Naive thymus-derived CD8-positive, alpha-beta T cell (primary cell): Measurements from ENCODE around the gene RSPH9. TPM values are rescaled to one million over a fixed set of nuclear protein-coding genes. Genes with fewer than 3 reads are reported as not detected.
"Not testable (repeated sequence)": the region's sequence is repeated elsewhere in the genome, so short reads cannot be mapped to it uniquely, and the experiment has no call there.

ENCODE experiments used
- ATAC-seq, 2 donors: fragments of 150-1000 bp; cut with Tn5 transposase in 1 of 2; sonication (Bioruptor Pico), chemical (Tn5 transposase) in 1 of 2; 1 replicate in 1 of 2; 2 replicates in 1 of 2; pipeline ENCODE4 v1.10.0; 2021; ENCODE audit warnings: mild to moderate bottlenecking in 2 of 2, moderate library complexity in 2 of 2
- POLR2A ChIA-PET: fragments of 350-600 bp; sonication (Branson Sonifier 250); formaldehyde crosslinking; loops from one replicate; lab custom pipeline; 2021; ENCODE audit warnings: antibody characterized with exemption; lab: Charles Lee
- DNase-seq, 10 donors: peaks; one replicate each; pipeline versions ENCODE4 v3.0.0 to v3.0.0-alpha.2; 2020 to 2022
- H3K27ac Mint-ChIP-seq, 10 donors: one replicate each; pipeline ENCODE4 v1.8.0; 2020 to 2022; ENCODE audit warnings: mild to moderate bottlenecking in 10 of 10, mixed read lengths in 10 of 10, moderate library complexity in 4 of 10, inconsistent platforms in 1 of 10
- H3K27me3 Mint-ChIP-seq, 5 donors: one replicate each; pipeline ENCODE4 v1.8.0; 2021 to 2022; ENCODE audit warnings: mixed read lengths in 5 of 5
- H3K36me3 Mint-ChIP-seq, 3 donors: one replicate each; pipeline ENCODE4 v1.8.0; 2020 to 2022; ENCODE audit warnings: mixed read lengths in 3 of 3, mild to moderate bottlenecking in 2 of 3, inconsistent platforms in 1 of 3
- H3K4me1 Mint-ChIP-seq, 4 donors: one replicate each; pipeline ENCODE4 v1.8.0; 2021 to 2022; ENCODE audit warnings: mixed read lengths in 4 of 4
- H3K4me3 Mint-ChIP-seq, 10 donors: one replicate each; pipeline ENCODE4 v1.8.0; 2020 to 2022; ENCODE audit warnings: mild to moderate bottlenecking in 10 of 10, mixed read lengths in 10 of 10, moderate library complexity in 6 of 10, inconsistent platforms in 1 of 10
- H3K9me3 Mint-ChIP-seq, 9 donors: one replicate each; pipeline ENCODE4 v1.8.0; 2020 to 2022; ENCODE audit warnings: mixed read lengths in 9 of 9, mild to moderate bottlenecking in 3 of 9, inconsistent platforms in 1 of 9, moderate library complexity in 1 of 9
- polyA plus RNA-seq, 3 donors: library from polyadenylated mRNA; unstranded; fragments of 300-500 nt; fragmentation: Illumina TruSeq; gene quantifications; one replicate each; pipeline ENCODE4 v1.2.3, GENCODE V29; 2021
- total RNA-seq, 8 experiments: library from RNA in 2 of 8; stranded (reverse) in 2 of 8; gene quantifications; one replicate each; pipeline ENCODE4 v1.2.3 and lab custom pipeline; 2021 to 2026

RSPH9 gene
- total and polyA plus RNA-seq, 5 experiments from 2014 or later = 0.44 to 1.1 (median 0.86) TPM; not detected in 2

- H3K27ac Mint-ChIP-seq = no peak overlapping the region
- H3K4me3 Mint-ChIP-seq = no peak overlapping the region
- POLR2A ChIA-PET = no interaction called here
- no peaks in the 10 kb centered on the region for H3K4me1 Mint-ChIP-seq
- peaks cover 0 to 2% (median 0%) of the 10 kb centered on the region in 9 donors for H3K9me3 Mint-ChIP-seq
- H3K27me3 Mint-ChIP-seq = peaks cover 0 to 5% (median 0%) of the 10 kb centered on the region in 5 donors
- ATAC-seq (no peak), DNase-seq (no peak)
- H3K36me3 Mint-ChIP-seq = peaks cover 0 to 5% (median 0%) of the 10 kb centered on the region in 3 donors
These were observed 13.3 kb downstream of the RSPH9 start for GRCh38 chr6:43658161-43658560.

GRCh38 chr6:43662948-43663347, 18.1 kb downstream of the RSPH9 start:
- H3K9me3 Mint-ChIP-seq, H3K36me3 Mint-ChIP-seq, ATAC-seq, DNase-seq, H3K27ac Mint-ChIP-seq, POLR2A ChIA-PET, H3K4me3 Mint-ChIP-seq, H3K27me3 Mint-ChIP-seq: not testable (repeated sequence)
- H3K4me1 Mint-ChIP-seq = peaks cover 3 to 13% (median 11%) of the 10 kb centered on the region in 4 donors

- no peak overlapping the region for H3K27ac Mint-ChIP-seq
- H3K36me3 Mint-ChIP-seq = peaks cover 0 to 5% (median 3%) of the 10 kb centered on the region in 3 donors
- H3K27me3 Mint-ChIP-seq = peaks cover 0 to 5% (median 0%) of the 10 kb centered on the region in 5 donors
- H3K9me3 Mint-ChIP-seq = peaks cover 0 to 2% (median 0%) of the 10 kb centered on the region in 9 donors
- H3K4me3 Mint-ChIP-seq = no peak overlapping the region
- DNase-seq = no peak
- POLR2A ChIA-PET = interaction anchor here (0.5 kb wide), 1 partner anchor 1913 kb away, joined by 4 read pairs; no protein-coding TSS in a partner anchor
- no peak for ATAC-seq
- peaks cover 3 to 22% (median 15%) of the 10 kb centered on the region in 4 donors for H3K4me1 Mint-ChIP-seq
These were observed 20.5 kb downstream of the RSPH9 start for GRCh38 chr6:43665376-43665775.

GRCh38 chr6:43666196-43666920, 21.5 kb downstream of the RSPH9 start:
- Mint-ChIP-seq H3K36me3 (peaks cover 0 to 12% (median 0%) of the 10 kb centered on the region in 3 donors), H3K4me3 (no peak overlapping the region), H3K27me3 (no peaks in the 10 kb centered on the region), H3K4me1 (peaks cover 3 to 22% (median 15%) of the 10 kb centered on the region in 4 donors), H3K9me3 (no peaks in the 10 kb centered on the region), H3K27ac (peak overlapping the region in 1 of 10 donors; percentile 58)
- ATAC-seq (no peak), DNase-seq (no peak)
- POLR2A ChIA-PET = interaction anchor here (1.3 kb wide), 1 partner anchor 21 kb away, joined by 6 read pairs; the partner anchor contains the start of gene RSPH9

- Mint-ChIP-seq H3K4me3 (peak overlapping the region; percentile 48 to 77 (median 64)), H3K4me1 (peaks cover 3 to 22% (median 15%) of the 10 kb centered on the region in 4 donors), H3K9me3 (no peaks in the 10 kb centered on the region), H3K36me3 (peaks cover 0 to 18% (median 3%) of the 10 kb centered on the region in 3 donors), H3K27ac (peak overlapping the region in 8 of 10 donors; percentile 41 to 81 (median 72)), H3K27me3 (no peaks in the 10 kb centered on the region)
- POLR2A ChIA-PET = interaction anchor here (0.8 to 1.3 kb wide), 3 partner anchors 22 to 100 kb away, joined by 3 to 6 read pairs (median 4); partner anchors contain the start of gene RSPH9
- ATAC-seq = peak; percentile 76 to 83
- DNase-seq = peak; percentile 68 to 85 (median 78)
These were observed 22.7 kb downstream of the RSPH9 start for GRCh38 chr6:43667245-43668150.

GRCh38 chr6:43668151-43669028, 23.6 kb downstream of the RSPH9 start:
- peak overlapping the region in 9 of 10 donors; percentile 34 to 81 (median 65) for H3K27ac Mint-ChIP-seq

GRCh38 chr6:43669050-43669921, 24.4 kb downstream of the RSPH9 start:
- ATAC-seq = no peak
- Mint-ChIP-seq H3K36me3 (peaks cover 0 to 31% (median 3%) of the 10 kb centered on the region in 3 donors), H3K4me3 (no peak overlapping the region), H3K9me3 (no peaks in the 10 kb centered on the region), H3K27me3 (no peaks in the 10 kb centered on the region), H3K4me1 (peaks cover 3 to 22% (median 15%) of the 10 kb centered on the region in 4 donors), H3K27ac (peak overlapping the region in 9 of 10 donors; percentile 22 to 81 (median 47))
- no peak for DNase-seq
- POLR2A ChIA-PET = interaction anchor here (0.6 kb wide), 1 partner anchor 55 kb away, joined by 3 read pairs; no protein-coding TSS in a partner anchor

More at GRCh38 chr6:43668151-43669028, 23.6 kb downstream of the RSPH9 start:
- Mint-ChIP-seq H3K4me3 (peak overlapping the region in 8 of 10 donors; percentile 16 to 77 (median 44)), H3K4me1 (peaks cover 3 to 22% (median 15%) of the 10 kb centered on the region in 4 donors), H3K27me3 (no peaks in the 10 kb centered on the region), H3K9me3 (no peaks in the 10 kb centered on the region), H3K36me3 (peaks cover 0 to 26% (median 3%) of the 10 kb centered on the region in 3 donors)
- DNase-seq (peak in 8 of 10 donors; percentile 18 to 49 (median 27)), ATAC-seq (peak; percentile 71 to 75)
- POLR2A ChIA-PET = interaction anchor here (1.3 kb wide), 1 partner anchor 39 kb away, joined by 3 read pairs; no protein-coding TSS in a partner anchor

- H3K9me3 Mint-ChIP-seq = no peaks in the 10 kb centered on the region
- peak overlapping the region in 5 of 10 donors; percentile 19 to 61 (median 40) for H3K27ac Mint-ChIP-seq
- ATAC-seq = no peak
- POLR2A ChIA-PET = interaction anchor here (1.1 kb wide), 1 partner anchor 12 kb away, joined by 3 read pairs; no protein-coding TSS in a partner anchor
- peaks cover 3 to 22% (median 15%) of the 10 kb centered on the region in 4 donors for H3K4me1 Mint-ChIP-seq
- H3K36me3 Mint-ChIP-seq = peaks cover 0 to 39% (median 8%) of the 10 kb centered on the region in 3 donors
- no peaks in the 10 kb centered on the region for H3K27me3 Mint-ChIP-seq
- H3K4me3 Mint-ChIP-seq = no peak overlapping the region
- no peak for DNase-seq
These were observed 25.2 kb downstream of the RSPH9 start for GRCh38 chr6:43669922-43670622.

- H3K27me3 Mint-ChIP-seq = no peaks in the 10 kb centered on the region
- peaks cover 3 to 22% (median 15%) of the 10 kb centered on the region in 4 donors for H3K4me1 Mint-ChIP-seq
- peaks cover 0 to 44% (median 8%) of the 10 kb centered on the region in 3 donors for H3K36me3 Mint-ChIP-seq
- no peak overlapping the region for H3K4me3 Mint-ChIP-seq
- ATAC-seq (no peak), DNase-seq (no peak)
- POLR2A ChIA-PET = interaction anchor here (1.1 to 1.2 kb wide), 2 partner anchors 11 to 63 kb away, joined by 3 read pairs; no protein-coding TSS in a partner anchor
- no peaks in the 10 kb centered on the region for H3K9me3 Mint-ChIP-seq
- peak overlapping the region in 4 of 10 donors; percentile 13 to 61 (median 34) for H3K27ac Mint-ChIP-seq
These were observed 25.8 kb downstream of the RSPH9 start for GRCh38 chr6:43670623-43670986.
